Adipocyte (in vitro differentiated cells): Measurements from ENCODE around the gene SPDYE2B.
"Not testable (repeated sequence)": the region's sequence is repeated elsewhere in the genome, so short reads cannot be mapped to it uniquely, and the experiment has no call there.

Source experiments
- DNase-seq: peaks from one replicate; pipeline ENCODE4 v3.0.0-alpha.2; 2015; ENCODE audit warnings: low read depth
- H3K27me3 ChIP-seq: replicated peaks from 2 replicates; pipeline ENCODE4 v1.7.0; 2013; ENCODE audit warnings: mild to moderate bottlenecking, low read length, moderate library complexity; ENCODE audit not compliant: control insufficient read depth, insufficient read depth
- H3K36me3 ChIP-seq: 2 replicates; pipeline ENCODE4 v1.7.0; 2013; ENCODE audit warnings: low read length, mild to moderate bottlenecking, moderate library complexity; ENCODE audit not compliant: control insufficient read depth, insufficient read depth, severe bottlenecking
- H3K4me1 ChIP-seq: 2 replicates; pipeline ENCODE4 v1.7.0; 2013; ENCODE audit warnings: mild to moderate bottlenecking, low read length, moderate library complexity; ENCODE audit not compliant: control insufficient read depth, insufficient read depth
- H3K4me3 ChIP-seq: 2 replicates; pipeline ENCODE4 v1.7.0; 2013; ENCODE audit warnings: mild to moderate bottlenecking, low read length, moderate library complexity
- H3K9ac ChIP-seq: 2 replicates; pipeline ENCODE4 v1.7.0; 2013; ENCODE audit warnings: mild to moderate bottlenecking, low read length, moderate library complexity
- H3K9me3 ChIP-seq: 2 replicates; pipeline ENCODE4 v1.7.0; 2013; ENCODE audit warnings: mild to moderate bottlenecking, low read length, moderate library complexity; ENCODE audit not compliant: control insufficient read depth

SPDYE2B gene

GRCh38 chr7:102690602-102691001 is 40.5 kb downstream of the SPDYE2B start:
- not testable (repeated sequence) for H3K9ac ChIP-seq, H3K36me3 ChIP-seq, H3K4me3 ChIP-seq, H3K4me1 ChIP-seq, H3K27me3 ChIP-seq, H3K9me3 ChIP-seq, DNase-seq

GRCh38 chr7:102694008-102694407 is 43.9 kb downstream of the SPDYE2B start:
- H3K27me3 ChIP-seq, H3K36me3 ChIP-seq, H3K9me3 ChIP-seq, H3K4me1 ChIP-seq, DNase-seq, H3K4me3 ChIP-seq, H3K9ac ChIP-seq: not testable (repeated sequence)

GRCh38 chr7:102695033-102695552 is 45.0 kb downstream of the SPDYE2B start:
- H3K4me3 ChIP-seq, H3K27me3 ChIP-seq, DNase-seq, H3K9ac ChIP-seq, H3K36me3 ChIP-seq, H3K9me3 ChIP-seq, H3K4me1 ChIP-seq: not testable (repeated sequence)

GRCh38 chr7:102696009-102696408 is 45.9 kb downstream of the SPDYE2B start:
- not testable (repeated sequence) for H3K27me3 ChIP-seq

GRCh38 chr7:102697642-102698512 is 47.8 kb downstream of the SPDYE2B start:
- H3K4me3 ChIP-seq, H3K9me3 ChIP-seq, H3K36me3 ChIP-seq, H3K4me1 ChIP-seq, H3K9ac ChIP-seq, H3K27me3 ChIP-seq, DNase-seq: not testable (repeated sequence)

More at GRCh38 chr7:102696009-102696408, 45.9 kb downstream of the SPDYE2B start:
- not testable (repeated sequence) for H3K4me1 ChIP-seq, H3K4me3 ChIP-seq, H3K9me3 ChIP-seq, DNase-seq, H3K36me3 ChIP-seq, H3K9ac ChIP-seq

GRCh38 chr7:102698962-102699750 is 49.0 kb downstream of the SPDYE2B start:
- not testable (repeated sequence) for H3K27me3 ChIP-seq, H3K4me3 ChIP-seq, H3K9ac ChIP-seq, DNase-seq, H3K9me3 ChIP-seq, H3K36me3 ChIP-seq, H3K4me1 ChIP-seq
